GM12874 (cell line): Measurements from ENCODE around the gene STPG3.

Experiments used
- CTCF ChIP-seq: IDR thresholded peaks from 2 replicates; pipeline ENCODE4 v1.5.1; 2011; ENCODE audit warnings: low read depth, mild to moderate bottlenecking, control low read depth, low read length, moderate library complexity; ENCODE audit not compliant: insufficient read depth

STPG3 gene

GRCh38 chr9:137267933-137268355, 16.9 kb downstream of the STPG3 start:
- TF ChIP-seq CTCF, result no peak

GRCh38 chr9:137268538-137269201, 17.6 kb downstream of the STPG3 start:
- no peak for TF ChIP-seq CTCF

- no peak for TF ChIP-seq CTCF
Measured at GRCh38 chr9:137269231-137269772, 18.2 kb downstream of the STPG3 start.

GRCh38 chr9:137270929-137271695, 20.0 kb downstream of the STPG3 start:
- TF ChIP-seq CTCF, result no peak

GRCh38 chr9:137271696-137272076, 20.6 kb downstream of the STPG3 start:
- no peak for TF ChIP-seq CTCF

GRCh38 chr9:137272241-137273094, 21.4 kb downstream of the STPG3 start:
- no peak for TF ChIP-seq CTCF

- no peak for TF ChIP-seq CTCF
Measured at GRCh38 chr9:137273095-137273490, 22.0 kb downstream of the STPG3 start.
